Measurements from ENCODE around the gene CPNE4.

The CPNE4 gene

DNA sequence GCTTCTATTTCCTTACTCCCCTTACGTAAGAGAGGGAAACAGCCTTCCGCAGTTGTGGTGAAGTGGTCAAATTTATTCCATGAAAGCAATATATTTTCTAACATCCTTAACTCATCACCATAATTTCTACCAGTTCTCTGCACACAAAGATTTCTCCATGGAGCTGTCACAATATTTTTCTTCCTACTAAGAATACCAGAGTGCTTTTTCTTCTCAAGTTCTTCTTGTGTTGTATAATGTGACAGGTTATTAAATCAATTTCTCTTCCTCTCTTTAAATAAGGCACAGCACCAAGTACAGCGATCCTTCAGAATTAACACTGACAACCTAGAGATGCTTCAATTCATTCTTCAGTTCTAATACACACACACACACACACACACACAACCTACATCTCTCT lies 153.0 kb downstream of the CPNE4 start:
- DNase-seq, result no peak

DNA sequence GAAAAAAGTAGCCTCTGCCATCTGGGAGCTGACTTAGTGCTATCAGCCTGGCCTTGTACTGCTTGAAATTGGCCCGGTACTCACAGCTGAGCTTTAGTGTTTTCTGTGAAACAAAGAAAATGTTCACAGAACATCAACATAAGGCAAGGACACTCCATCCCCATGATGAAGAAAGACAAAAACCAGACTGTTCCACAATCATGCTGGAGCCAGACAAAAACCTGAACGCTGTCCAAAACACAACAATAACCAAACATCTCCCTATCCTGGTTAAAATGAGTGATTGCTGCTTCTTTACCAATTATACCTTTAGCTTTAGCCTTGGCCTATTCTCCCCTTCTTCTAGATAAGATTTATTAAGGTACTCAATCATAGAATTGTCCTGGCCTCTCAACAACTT lies 153.9 kb downstream of the CPNE4 start:
- DNase-seq, result no peak

GRCh38 chr3:131868203-131868602 lies 166.6 kb downstream of the CPNE4 start:
- DNase-seq, result no peak

GRCh38 chr3:131856171-131856570 lies 178.6 kb downstream of the CPNE4 start:
- DNase-seq, result no peak

GRCh38 chr3:131850223-131850622 lies 184.6 kb downstream of the CPNE4 start:
- DNase-seq, result no peak

- DNase-seq, result peak in 1 of 56 donors; percentile 10
These were observed 185.2 kb downstream of the CPNE4 start for GRCh38 chr3:131849616-131850015.

DNA sequence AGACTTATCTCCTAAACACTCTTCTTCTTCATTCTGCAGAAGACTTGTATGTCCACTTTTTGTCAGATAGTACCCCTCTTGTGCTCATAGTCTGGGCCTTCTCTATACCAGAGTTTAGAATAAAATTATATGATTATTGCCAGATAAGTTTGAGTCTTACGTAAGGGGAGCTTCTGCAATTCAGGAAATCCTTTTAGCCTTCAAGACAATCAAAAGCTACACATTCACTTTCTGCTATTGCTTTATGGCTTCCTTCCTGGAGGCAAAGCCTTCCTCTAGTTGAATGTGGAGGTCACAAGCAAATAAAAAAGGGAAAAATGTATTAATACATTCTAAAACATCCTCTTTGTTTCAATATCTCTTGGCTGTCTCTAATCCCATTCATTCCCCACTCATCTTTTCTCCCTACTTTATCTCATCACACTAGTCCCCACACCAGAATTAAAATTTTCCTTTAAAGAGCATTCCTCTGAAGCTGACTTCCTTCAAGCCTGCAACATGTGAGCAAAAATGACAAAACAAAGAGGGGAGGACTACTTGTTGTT lies 186.8 kb downstream of the CPNE4 start:
- DNase-seq, result no peak

- DNase-seq, result no peak
These were observed 188.4 kb downstream of the CPNE4 start for GRCh38 chr3:131846296-131846924.

DNA sequence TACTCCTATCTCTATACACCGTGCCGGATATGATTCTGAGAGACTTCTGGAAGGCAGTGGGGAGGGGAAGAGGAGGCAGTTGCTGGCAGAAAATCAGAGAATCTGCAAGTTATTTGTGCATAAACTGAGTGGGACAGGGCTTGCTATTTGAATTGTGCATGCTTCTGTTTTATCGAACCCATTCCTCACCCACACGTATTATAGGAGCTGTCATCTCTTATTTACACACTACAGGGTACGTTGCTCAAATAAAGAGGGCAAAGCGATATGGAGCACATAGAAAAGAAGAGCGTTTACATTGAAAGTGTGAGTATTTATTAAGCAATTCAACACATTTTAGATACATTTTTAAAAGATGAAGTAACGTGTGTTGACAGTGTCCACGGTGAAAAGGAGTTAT lies 191.6 kb downstream of the CPNE4 start:
- DNase-seq, result no peak

DNA sequence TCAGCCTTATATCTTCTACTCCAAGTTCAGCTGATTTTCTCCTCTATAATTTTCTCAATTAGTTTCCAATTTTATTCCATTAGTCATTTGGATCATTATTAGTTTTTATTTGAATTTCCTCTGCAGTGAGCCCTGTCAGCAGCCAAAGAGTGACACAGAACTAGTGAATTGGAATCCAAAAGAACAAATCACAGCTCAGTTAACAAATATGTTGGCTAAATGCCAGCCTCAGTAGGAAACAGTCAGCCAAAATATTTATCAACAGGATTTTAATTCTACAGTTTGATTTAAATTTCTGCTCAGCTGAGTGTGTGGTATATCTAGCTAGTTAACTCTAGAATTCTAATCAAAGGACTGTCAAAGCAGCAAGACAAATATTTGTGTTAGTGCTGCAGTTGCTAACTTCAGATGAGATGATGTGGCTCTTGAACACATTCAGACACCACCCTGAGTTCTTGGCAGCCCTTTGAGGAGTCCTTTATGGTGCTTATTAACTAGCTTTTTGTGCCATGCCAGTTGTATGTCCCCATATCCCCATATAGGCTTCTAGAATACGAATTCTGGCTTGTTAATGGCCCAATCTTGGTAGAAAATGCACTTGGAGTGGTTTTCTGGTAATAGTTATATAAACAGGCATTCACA lies 194.5 kb downstream of the CPNE4 start:
- no peak for DNase-seq

- no peak for DNase-seq
These were observed 198.9 kb downstream of the CPNE4 start for GRCh38 chr3:131835906-131836305.

GRCh38 chr3:131831608-131832007 lies 203.2 kb downstream of the CPNE4 start:
- no peak for DNase-seq

- DNase-seq, result no peak
These were observed 213.5 kb downstream of the CPNE4 start for GRCh38 chr3:131821191-131821762.

- peak in 1 of 56 donors; percentile 8 for DNase-seq
These were observed 215.3 kb downstream of the CPNE4 start for GRCh38 chr3:131819381-131820055.

- DNase-seq, result no peak
These were observed 222.4 kb downstream of the CPNE4 start for GRCh38 chr3:131812433-131812832.

GRCh38 chr3:131811481-131811880 lies 223.3 kb downstream of the CPNE4 start:
- DNase-seq, result no peak

GRCh38 chr3:131807822-131808221 lies 227.0 kb downstream of the CPNE4 start:
- DNase-seq, result no peak

GRCh38 chr3:131806736-131807135 lies 228.1 kb downstream of the CPNE4 start:
- no peak for DNase-seq

DNA sequence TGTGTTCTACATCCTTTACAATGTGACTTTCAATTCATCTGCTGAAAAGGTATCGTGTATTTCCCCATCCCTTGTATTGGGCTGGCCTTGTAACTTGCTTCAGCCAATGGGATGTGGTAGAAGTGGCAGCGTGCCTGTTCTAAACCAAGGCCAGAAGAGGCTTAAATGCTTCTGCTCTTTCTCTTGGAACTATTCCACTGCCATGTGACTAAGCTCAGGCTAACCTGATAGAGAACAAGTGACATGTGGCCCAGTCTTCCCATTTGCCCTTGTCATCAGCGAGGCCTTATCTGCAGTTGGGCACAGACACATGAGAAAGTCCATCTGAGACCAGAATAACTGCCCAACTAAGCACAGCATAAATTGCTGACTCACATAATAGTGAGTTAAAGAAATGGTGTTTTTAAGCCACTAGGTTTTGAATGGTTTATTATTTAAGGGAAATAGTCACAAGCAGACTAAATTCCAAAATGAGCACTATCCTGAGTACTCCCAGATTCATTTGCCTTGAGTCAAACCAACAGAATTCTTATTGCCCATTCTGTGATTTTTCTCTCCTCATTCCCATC lies 230.2 kb downstream of the CPNE4 start:
- no peak for DNase-seq

DNA sequence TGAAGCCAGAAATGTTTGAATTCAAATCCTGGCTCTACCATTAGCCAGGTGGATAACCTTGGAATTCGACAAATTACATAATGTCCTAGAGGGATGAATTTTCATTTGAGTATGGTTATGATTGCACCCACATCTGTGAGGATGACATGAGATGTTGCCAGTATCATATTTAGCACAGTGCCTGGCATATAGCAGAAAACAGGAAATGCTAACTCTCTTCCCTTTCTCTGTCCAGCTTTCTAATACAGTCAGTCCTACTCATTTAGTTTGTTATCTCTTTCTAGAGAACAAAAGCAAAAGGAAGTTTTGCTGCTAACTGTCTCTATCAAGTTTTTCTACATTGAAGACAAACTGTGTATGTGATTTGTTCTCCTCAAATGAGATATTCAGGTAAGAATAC lies 231.7 kb downstream of the CPNE4 start:
- DNase-seq, result no peak

- DNase-seq, result no peak
These were observed 232.8 kb downstream of the CPNE4 start for GRCh38 chr3:131802029-131802428.

DNA sequence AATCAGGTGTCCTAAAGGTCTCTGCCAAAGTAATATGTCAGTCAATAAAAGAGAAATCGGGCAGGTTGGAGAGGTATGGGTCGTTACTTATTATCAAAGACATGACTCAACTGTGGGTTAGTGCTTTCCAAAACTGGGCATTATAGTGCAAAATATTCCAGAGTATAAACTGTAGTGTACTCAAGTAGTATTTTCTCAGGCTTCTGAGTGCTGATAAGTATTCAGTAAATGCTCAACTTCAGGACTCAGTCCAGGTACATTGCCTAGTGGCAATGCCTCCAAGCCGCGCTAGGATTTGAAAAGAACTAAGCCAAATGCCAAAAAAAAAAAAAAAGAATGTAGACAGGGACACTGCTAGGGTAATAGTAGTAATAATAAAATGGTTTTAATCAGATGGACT lies 233.2 kb downstream of the CPNE4 start:
- no peak for DNase-seq
